DMS 273 (cell line): Measurements from ENCODE around the gene ID2.

Source experiments
- DNase-seq: peaks from one replicate; lab custom pipeline; 2025; ENCODE audit not compliant: unreplicated experiment; lab: John Stamatoyannopoulos, UW

The ID2 gene

DNA sequence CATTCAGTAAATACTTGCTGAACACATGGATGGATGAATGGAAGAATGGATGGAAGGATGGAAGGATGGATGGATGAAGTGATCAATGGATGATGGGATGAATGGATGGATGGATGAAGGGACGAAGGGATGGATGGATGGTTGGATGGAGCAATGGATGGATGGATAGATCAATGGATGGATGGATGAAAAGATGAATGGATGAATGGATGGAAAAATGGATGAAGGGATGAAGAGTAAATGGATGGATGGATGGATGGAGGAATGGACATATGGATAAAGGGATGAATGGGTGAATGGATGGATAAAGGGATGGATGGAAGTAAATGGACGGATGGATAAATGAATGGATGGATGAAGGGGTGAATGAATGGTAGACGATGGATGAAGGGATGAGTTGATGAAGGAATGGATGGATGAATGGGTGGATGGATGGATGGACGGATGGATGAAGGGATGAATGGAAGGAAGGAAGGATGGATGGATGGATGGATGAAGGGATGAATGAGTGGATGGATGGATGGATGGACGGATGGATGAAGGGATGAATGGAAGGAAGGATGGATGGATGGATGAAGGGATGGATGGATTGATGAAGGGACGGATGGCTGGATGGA lies 13.9 kb upstream of the ID2 start:
- DNase-seq = no peak

DNA sequence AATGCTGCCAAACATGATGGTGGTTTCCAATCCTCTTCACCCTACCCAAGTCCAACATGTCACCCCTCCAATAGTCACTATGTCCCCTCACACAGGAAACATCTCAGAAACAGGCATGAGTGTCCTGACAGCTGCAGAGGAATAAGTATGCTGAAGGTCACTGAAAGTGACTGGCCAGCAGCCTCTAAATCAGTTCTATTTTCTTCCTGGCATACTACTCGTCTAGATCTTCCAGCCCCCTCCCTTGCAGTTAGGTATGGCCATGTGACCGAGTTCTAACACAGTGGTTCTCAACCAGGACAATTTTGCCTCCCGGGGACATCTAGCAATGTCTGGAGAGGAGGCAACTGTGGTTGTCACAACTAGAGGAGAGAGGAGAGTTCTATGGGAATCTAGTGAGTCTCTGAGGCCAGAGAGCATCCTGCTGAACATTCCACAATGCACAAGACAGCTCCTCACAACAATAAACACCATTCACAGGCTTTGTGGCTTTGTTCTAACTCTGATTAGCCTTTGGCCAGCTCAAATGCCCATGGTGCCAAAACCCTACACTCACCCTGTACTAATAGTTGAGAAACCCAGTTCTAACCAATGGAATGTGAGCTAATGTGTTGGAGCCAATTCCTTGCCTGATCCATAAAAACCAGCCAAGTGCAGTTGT lies 12.6 kb upstream of the ID2 start:
- DNase-seq = no peak

DNA sequence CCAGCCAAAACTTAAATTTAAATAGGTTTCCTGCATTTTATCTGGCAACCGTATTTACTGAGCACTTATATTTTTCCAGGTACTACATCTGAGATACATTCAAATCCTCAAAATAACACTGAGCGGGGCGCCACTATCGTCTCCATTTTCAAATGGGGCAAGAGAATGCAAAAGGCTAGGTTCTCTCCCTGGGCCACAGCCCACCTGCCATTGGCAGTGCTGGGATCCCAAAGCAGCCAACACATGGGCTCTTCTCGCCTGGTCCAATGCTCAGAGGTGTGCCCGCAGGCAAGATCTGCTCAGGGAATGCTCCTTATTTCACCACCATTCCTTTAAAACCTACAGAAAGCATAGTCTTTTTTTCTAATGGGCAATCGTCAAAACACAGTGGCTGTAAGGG lies 11.3 kb upstream of the ID2 start:
- DNase-seq = no peak

DNA sequence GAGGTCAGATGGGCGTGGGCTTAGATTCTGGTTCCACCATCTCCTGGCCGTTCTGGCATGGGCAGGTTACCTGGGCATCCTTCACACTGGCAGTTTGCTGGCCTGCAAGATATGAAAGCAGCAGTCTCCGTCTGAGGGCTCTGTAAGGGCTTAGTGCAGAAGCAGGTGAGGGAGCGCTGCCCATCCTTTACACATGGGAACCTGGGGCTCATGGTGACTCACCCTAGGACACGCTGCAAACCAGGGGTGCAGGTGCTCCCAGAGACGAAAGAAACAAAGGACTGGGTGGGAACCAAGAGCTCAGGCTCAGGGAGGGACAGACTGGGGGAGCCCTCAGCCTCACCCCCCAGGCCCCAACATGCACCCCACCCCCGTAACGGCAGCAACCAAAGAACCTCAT lies 10.7 kb upstream of the ID2 start:
- DNase-seq = no peak

DNA sequence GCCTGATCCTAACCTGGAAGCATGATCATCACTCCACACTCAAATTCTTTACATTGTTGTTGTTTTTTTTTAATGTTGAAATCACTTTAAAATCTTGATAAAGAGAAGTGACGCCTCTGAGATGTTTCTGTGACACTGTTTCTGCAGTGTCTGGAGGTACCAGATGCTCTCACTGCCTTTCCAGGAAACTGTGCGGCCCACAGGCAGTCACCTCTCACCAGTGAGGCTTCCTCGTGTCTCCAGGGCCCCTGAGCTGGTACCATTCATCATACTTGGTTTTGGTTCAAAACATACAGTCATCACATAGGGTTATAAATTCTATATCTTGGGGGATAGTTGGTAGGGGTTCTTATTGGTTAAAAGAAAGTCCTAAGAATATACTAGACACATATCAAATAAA lies 10.1 kb upstream of the ID2 start:
- DNase-seq = no peak

DNA sequence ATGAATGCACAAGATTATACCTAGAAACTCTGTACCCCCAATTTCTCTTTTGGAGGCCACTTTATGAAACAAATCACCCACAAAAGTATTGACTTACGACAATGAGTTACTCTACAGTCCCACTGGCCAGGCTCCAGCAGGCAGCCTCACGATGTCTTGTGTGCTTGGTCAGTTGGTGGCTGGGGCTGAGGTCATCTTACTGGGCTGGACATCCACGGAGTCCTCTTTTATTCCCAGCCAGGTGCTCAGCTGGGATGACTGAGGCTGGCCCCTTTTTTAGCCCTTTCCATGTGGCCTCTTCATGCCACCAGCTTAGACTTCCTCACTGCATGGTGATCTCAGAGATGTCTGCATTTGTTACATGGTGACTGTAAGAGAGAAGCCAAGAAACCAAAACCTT lies 8.9 kb upstream of the ID2 start:
- no peak for DNase-seq

DNA sequence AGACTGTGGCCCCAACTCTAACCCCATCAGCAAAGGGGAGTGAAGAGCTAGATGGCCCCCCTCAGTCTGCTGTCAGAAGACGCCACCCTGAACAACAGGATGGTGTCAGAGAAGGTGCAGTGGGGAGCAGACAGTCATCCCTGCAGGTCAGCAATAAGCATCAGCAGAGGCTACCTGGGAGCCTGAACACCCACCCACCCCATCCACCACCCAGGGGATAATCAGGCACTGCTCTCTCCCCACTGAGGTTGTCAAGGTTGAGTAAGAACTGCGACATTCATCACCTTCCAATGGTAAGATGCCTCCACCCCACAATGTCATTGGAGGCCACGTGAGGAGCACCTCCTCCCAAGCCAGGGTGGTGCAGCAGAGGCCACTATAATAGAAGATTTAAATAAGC lies 8.5 kb upstream of the ID2 start:
- no peak for DNase-seq

DNA sequence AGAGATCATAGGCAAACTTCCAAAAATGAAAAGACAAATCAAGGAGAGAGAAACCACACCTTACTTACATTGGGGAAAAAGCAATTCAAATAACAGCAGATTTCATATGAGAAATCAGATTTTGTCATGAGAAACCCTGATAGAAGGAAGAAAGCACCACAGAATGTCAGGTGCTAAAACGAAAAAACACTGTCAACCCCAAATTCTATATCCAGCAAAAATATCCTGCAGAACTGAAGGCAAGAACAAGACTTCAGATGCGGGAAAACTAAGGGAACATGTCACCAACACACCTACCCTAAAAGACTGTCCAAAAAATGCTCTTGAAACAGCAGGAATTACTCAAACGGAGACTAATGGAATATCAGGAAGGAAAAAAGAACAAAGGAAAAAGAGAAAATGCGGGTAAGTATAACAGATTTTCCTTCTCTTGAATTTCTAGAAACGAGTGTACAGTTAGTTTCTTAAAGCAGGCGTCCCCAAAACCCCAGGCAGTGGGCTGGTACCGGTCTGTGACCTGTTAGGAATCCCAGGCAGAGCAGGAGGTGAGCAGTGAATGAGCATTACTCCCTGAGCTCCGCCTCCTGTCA lies 7.3 kb upstream of the ID2 start:
- no peak for DNase-seq

DNA sequence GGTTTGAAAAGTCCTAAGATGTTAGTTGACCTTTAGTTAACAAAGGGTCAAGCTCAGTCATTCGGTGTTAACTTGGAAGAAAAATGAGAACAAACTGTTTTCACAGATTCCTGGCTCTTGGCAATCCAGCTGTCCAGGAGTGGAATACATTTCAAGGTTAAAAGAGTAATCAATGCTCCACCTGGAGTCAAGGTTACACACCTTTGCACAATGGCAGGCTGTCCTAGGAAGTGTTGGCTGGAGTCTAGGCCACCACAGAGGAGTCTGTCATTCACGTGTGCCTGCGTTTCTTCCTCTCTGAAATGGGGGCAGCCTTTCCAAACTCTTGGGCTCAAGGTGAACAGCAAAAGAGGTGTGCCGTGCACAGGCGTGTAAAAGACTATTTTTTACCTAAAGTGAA lies 6.3 kb upstream of the ID2 start:
- DNase-seq = no peak

DNA sequence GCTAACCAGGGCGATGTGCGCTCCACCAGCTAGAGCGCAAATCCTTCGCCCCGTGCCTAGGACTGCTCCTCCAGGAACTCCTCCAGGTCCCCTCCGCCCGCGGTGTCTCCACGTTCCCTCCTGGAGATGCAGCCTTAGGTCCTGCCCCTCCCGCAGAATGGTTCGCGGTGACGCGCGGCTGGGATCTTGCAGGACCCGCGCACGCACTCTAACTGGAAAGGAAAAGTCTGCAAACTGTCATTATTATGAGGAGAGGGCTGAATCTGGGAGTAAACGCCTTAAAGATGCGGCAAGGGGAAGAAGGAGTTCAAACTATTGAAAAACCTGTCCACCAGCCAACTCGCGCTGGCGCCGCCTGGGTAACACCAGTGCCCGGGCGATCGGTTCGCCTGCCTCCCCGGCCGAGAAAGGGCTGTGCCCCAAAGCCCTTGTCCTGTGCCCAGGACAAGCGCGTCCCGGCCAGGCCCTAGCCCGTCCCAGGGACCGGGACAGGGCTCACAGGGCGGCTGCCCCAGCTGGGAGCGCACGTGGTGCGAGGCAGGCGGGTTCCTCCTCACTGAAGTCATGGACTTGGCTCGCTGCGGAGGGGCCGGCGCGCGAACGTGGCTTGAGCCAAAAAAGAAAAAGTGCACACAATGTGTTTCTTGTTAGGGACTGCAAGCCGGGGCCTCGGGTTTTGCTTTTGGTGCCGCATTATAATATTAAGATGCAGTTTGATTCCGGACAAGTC lies 5.5 kb upstream of the ID2 start:
- DNase-seq = peak; percentile 88

DNA sequence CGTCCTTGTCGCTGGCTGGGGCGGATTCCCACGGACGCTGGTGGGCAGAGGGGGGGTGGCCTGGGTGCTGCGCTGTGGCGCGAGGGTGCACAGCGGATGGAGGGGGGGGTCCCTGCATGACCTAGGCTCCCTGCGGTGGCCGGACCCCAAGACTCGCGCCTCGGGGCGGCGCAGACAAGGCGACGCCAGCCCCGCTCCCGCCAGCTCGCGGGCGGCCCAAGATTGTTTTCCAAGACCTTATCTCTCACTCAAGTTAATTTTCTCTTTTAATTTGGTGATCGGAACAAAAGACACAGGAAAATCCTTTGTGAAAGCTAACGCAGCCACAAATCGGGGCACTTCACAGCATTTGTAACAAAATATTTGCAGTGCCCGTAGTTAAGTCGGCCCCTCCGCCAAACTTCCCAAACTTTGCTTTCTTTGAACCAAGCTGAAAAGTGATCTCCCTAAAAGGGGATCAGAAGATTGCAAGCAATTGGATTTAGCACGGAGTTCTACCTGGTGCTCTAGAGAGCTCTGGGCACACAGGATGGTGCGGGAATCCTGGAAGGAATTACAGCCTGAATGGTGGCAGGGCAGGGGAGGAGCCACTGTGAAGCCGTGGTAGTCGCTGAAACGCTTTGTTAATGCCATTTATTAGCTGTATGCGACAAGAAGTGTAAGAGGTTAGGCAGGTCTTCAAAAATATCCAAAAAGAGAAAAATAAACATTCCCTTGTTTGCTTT lies 4.8 kb upstream of the ID2 start:
- peak; percentile 70 for DNase-seq

DNA sequence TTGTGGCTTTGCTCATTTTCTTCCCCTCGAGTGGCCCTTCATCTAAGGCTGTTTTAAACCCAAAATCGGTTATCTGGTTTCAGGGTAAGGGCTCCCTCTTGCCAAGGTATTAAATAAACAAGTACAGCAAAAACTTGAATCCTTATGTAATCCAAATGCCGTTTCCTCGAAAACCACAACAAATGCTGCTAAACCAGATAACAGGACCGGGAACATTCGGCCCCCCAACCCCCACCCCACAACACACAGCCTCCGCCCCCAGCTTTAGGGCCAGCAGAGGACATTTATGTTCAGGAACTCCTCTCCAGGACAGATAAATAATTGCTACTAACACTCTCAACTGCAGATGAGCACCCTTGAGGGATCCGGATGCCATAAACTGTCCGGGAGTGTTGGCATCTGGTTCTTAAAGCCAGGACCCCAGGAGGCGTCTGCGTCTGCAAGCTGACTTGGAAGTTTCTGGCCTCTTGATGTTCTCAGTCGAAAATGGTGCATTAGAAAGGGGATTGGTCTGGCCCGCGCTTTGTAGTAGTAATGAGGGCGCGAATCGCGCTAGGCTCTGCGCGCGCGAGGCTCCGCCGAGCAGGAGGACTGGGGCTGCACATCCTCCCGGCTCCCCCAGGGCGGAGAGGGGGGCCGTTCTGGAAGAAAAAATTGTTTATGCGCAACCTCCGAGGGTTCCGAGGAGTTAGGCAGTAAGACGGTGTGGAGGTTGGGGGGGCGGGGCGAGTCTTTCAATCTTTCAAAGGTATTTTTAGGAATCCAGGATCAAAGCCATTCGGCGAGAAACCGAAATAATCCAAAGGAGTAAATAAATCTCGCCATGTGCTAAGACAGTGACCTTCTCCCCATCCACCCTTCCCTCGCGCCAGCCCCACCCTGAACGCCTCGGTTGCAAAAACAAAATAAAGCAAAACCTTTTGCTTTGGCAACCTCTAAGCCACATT lies 3.9 kb upstream of the ID2 start:
- DNase-seq = peak; percentile 91

DNA sequence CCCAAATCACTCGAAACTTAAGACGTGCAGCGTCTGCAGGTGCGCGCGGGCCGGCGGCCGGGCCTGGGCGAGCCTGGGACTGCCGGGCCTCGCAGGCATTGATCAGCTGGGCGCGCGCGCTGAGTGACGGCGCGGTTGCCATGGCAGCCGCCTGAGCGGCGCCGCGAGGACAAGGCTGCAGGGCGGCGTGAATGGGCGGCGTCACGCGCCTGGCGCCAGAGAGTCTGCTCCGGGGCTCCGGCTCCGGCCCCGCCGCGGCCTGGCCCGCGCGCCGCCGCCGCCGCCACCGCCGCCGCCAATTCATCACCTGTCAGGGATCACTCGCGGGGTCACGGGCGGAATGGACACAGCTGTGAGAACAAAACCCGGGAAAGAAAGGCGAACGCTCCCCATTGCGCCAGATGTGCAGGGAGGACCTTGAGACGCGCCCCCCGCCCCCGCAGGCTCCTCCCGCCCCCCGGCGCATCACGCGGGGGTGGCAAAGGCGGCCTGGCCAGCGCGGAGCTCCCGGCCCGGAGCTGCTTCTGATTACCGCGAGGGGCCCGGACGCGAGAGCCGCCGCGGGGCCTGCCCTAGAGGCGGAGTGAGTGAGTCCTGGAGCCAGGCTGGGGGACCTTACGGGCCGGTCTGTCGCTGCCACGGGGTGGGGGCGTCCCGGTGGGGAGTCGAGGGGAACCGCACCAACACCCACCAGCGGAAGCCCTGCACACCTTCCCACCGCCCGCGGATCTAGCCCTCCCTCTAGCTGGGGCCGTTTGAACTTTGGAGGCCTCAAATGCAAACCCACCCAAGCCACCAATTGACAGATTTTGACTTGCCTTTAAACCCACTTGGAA lies 2.9 kb upstream of the ID2 start:
- peak; percentile 98 for DNase-seq

DNA sequence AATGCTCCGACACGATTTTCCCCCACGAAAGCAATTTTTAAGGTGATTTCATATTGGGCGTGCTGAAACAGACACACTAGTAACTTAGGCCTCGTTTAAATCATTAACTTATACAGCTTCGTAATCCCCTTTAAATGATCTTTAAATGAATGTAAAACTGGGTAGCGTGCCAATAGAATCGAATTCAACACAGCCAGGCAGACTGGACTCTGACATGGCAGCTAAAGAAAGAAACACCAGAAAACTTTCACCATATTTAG lies 2.4 kb upstream of the ID2 start:
- no peak for DNase-seq

DNA sequence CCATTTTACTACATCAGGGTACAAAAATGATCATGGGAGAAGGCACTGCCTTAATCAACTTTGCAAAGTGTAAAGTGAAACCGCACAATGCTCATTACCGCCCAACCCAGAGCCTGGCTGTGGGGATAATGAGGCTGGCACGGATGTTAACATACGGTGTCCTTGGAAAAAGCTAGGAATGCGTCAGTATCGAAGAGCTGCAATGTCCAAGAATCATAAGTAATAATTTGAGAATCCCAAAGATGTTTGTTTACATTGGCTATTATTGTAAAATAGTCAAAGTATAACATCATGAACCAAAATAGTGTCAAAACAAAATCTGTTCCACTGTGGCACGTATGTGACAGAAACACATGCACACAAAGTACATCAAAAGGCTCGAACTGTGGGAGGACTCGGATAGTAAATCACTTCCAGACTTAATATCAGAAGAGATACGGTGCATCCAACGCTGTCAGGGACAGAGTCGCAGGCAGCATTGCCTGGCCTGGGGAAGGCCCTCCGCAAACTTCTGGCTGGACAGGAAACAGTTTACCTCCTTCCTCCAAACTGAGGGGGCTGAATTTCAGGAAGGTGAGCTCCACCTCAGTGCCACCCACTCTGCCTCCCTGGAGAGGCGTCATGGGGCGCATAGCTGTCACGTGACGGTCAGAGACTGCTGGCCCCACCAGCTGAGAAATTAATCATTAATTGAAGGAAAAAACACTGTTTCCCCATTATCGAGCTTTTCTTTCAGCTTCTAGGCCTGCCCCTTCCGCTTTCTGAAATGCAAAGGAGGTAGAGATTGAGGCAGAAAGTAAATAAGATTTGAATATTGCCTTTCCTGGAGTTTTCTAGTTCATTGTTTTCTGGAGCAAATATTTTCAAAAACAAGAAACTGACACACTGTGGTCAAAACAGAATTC lies 1.8 kb upstream of the ID2 start:
- peak; percentile 88 for DNase-seq

DNA sequence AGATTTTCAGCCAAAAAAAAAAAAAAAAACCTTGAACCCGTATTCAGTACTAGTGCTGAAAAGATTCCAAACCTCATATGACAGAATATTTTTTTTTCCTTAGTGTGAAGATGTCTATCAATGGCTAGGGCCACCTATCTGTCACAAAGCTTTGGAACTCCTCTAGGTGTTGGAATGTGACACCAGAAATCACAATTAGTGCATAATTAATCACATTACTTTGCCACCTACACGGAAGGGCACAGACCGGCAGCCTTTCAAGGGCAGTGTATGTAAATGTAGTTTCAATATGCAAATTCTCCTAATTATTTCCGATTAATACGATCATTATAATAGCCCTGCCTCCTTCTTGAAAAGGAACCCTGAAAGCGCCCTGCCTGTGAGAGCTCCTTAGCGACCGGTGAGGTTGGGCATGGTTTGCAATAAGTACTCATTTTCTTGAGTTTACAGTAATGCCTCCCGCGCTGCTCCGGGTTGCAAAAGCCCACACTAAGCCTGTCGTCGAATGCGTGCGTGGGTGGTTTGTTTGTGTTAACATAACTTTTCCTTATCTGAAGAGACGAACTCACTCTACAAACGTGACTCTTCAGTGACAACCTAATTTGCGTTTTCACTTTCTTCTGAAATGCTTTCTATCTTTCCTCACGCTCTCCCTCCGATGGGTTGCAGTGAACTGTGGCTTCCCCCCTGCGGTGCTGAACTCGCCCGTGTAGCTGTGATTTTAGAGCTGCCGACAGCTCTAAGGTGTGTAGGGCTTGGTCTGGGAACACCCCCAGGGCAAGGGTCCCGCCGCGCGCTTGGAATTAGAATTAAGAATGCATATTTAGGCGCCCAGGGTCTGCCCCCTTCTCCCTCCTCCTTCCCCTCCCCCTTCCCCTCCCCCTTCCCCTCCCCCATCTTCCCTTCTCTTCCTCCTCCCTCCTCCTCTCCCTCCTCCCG lies 765 bp upstream of the ID2 start:
- peak; percentile 90 for DNase-seq
